ENCODE measurements around the gene PRKAG2.

The PRKAG2 gene

GRCh38 chr7:151740081-151740851 is 136.6 kb downstream of the PRKAG2 start:
- FAIRE-seq = no peak

GRCh38 chr7:151738925-151739324 is 138.0 kb downstream of the PRKAG2 start:
- FAIRE-seq = no peak

- FAIRE-seq = no peak
Observed at GRCh38 chr7:151736403-151736909, 140.5 kb downstream of the PRKAG2 start.

GRCh38 chr7:151735851-151736402 is 141.0 kb downstream of the PRKAG2 start:
- no peak for FAIRE-seq

- FAIRE-seq = no peak
Observed at GRCh38 chr7:151735186-151735850, 141.6 kb downstream of the PRKAG2 start.

GRCh38 chr7:151732834-151733592 is 143.9 kb downstream of the PRKAG2 start:
- FAIRE-seq = no peak

- no peak for FAIRE-seq
Observed at GRCh38 chr7:151732292-151732691, 144.6 kb downstream of the PRKAG2 start.

- FAIRE-seq = no peak
Observed at GRCh38 chr7:151731022-151731441, 145.9 kb downstream of the PRKAG2 start.

- no peak for FAIRE-seq
Observed at GRCh38 chr7:151730591-151730990, 146.3 kb downstream of the PRKAG2 start.

GRCh38 chr7:151729521-151729921 is 147.4 kb downstream of the PRKAG2 start:
- FAIRE-seq = no peak

- no peak for FAIRE-seq
Observed at GRCh38 chr7:151728746-151729145, 148.2 kb downstream of the PRKAG2 start.

- FAIRE-seq = no peak
Observed at GRCh38 chr7:151728286-151728660, 148.6 kb downstream of the PRKAG2 start.

GRCh38 chr7:151727579-151728285 is 149.2 kb downstream of the PRKAG2 start:
- FAIRE-seq = no peak

GRCh38 chr7:151726652-151727578 is 150.0 kb downstream of the PRKAG2 start:
- no peak for FAIRE-seq

- FAIRE-seq = no peak
Observed at GRCh38 chr7:151725844-151726651, 150.9 kb downstream of the PRKAG2 start.

GRCh38 chr7:151724920-151725584 is 151.9 kb downstream of the PRKAG2 start:
- FAIRE-seq = no peak

GRCh38 chr7:151724250-151724915 is 152.5 kb downstream of the PRKAG2 start:
- FAIRE-seq = no peak

- no peak for FAIRE-seq
Observed at GRCh38 chr7:151723321-151723720, 153.6 kb downstream of the PRKAG2 start.

GRCh38 chr7:151722533-151722932 is 154.4 kb downstream of the PRKAG2 start:
- no peak for FAIRE-seq
